ENCODE data around the gene VEPH1. TPM values are rescaled to one million over a fixed set of nuclear protein-coding genes. Genes with fewer than 3 reads are reported as not detected.

VEPH1 gene
- total and polyA plus RNA-seq, 9 of the 15 experiments (the other 6 are each of a cell fraction or from before 2014, with no cell fraction given) = 4.5 to 15.6 (median 5.8) TPM

DNA sequence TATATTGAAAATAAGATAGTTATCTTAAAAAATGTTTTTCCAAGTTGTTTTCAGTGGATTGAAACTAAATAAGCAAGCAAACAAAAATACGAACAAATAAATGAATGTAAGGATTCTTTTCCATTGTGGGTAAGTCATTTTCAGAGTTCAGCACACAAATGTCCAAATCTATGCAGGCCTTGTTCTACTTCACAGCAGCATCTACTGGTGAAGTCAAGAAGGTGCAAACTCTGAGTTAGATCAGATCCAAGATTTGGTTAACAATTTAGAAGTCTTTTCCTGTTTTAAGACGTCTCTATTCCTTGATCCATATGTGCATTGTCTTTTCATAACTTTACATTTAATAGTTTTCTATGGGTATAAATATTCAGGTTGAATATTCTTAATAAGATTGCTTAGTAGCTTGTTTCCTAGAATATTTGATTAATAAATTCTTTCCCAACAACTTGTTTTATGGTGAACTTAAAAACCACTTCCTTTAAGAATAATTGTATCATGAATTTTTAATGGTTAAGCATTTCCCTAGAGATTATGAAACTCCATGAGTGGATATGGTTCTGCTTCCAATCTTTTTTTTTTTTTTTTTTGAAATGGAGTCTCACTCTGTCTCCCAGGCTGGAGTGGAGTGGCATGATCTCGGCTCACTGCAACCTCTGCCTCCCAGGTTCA lies 56.1 kb downstream of the VEPH1 start:
- no peak overlapping the region for H3K4me2 ChIP-seq (ENCODE audit: insufficient read depth, low read length)
- DNase-seq (ENCODE audit: extremely low read depth in 1 of 4, low spot score in 3 of 4) = no peak
- no peaks in the 10 kb centered on the region for H3K9me3 ChIP-seq (replicated peaks; ENCODE audit: control insufficient read depth, insufficient read depth, low read depth, low read length)
- H3K9me1 ChIP-seq (ENCODE audit: control insufficient read depth, insufficient read depth, low read length) = no peaks in the 10 kb centered on the region
- POLR2A ChIA-PET = no interaction called here
- peaks cover 0 to 8% of the 10 kb centered on the region in 2 experiments; a peak in 3 of 5 replicates for H3K4me1 ChIP-seq (replicated peaks in 1 of 2; ENCODE audit: control insufficient read depth in 2 of 2, insufficient read depth in 2 of 2, low read length in 2 of 2)
- in situ Hi-C loops (cut with MboI) (no loop called here), intact Hi-C loops (cut with micrococcal nuclease) (loop anchor here (5.0 kb wide), 1 partner anchor 95 kb away; no protein-coding TSS in a partner anchor)
- no peak overlapping the region for H3K9ac ChIP-seq (ENCODE audit: insufficient read depth in 1 of 2, low read depth in 2 of 2, low read length in 2 of 2)
- no peaks in the 10 kb centered on the region for H4K20me1 ChIP-seq (replicated peaks; ENCODE audit: control insufficient read depth, insufficient read depth, low read length)
- H3K36me3 ChIP-seq (ENCODE audit: control insufficient read depth, insufficient read depth, low read length) = no peaks in the 10 kb centered on the region
- H3K4me3 ChIP-seq = no peak overlapping the region
- no peak overlapping the region for H3K27ac ChIP-seq (ENCODE audit: extremely low read depth, low read depth, low read length)
- FAIRE-seq = no peak
- no peaks in the 10 kb centered on the region for H3K79me2 ChIP-seq (ENCODE audit: control insufficient read depth, insufficient read depth, low read length)
- ATAC-seq = no peak
- H3K27me3 ChIP-seq (ENCODE audit: control insufficient read depth in 2 of 2, insufficient read depth in 2 of 2, low read length in 2 of 2) = no peaks in the 10 kb centered on the region
- CTCF ChIA-PET (ENCODE audit: low intra/inter-chr PET ratio) = interaction anchor here (0.5 to 0.7 kb wide), 2 partner anchors 140 to 243 kb away, joined by 3 read pairs; no protein-coding TSS in a partner anchor
- no peak overlapping the region for H2AFZ ChIP-seq (ENCODE audit: low read depth, low read length)
- 6% methylated on average over 3 of the region's 3 CpGs for WGBS (ENCODE audit: insufficient coverage, low coverage, missing lambda C conversion rate)
- BruUV-seq (replicated peaks) = no TSS peak
- TF ChIP-seq ZBTB17 (CRISPR knock-in tag; IDR thresholded peaks at IDR 0.05) (no peak), CHD4 (IDR thresholded peaks at IDR 0.05; ENCODE audit: insufficient read depth, insufficient replicate concordance, low read depth, low read length, poor library complexity, severe bottlenecking) (no peak), ZNF134 (CRISPR knock-in tag; conservative IDR thresholded peaks at IDR 0.05) (no peak), RAD21 (CRISPR knock-in tag; conservative IDR thresholded peaks at IDR 0.05 in 1 of 2, IDR thresholded peaks at IDR 0.05 in 1 of 2) (peak; percentile 74 to 82), ZNF174 (CRISPR knock-in tag; IDR thresholded peaks at IDR 0.05) (no peak), NR4A1 (CRISPR knock-in tag; IDR thresholded peaks at IDR 0.05) (no peak), NR4A1 (tag; IDR thresholded peaks at IDR 0.05) (no peak), PHB2 (IDR thresholded peaks at IDR 0.05; ENCODE audit: low read depth) (no peak), GATA2 (CRISPR knock-in tag; IDR thresholded peaks at IDR 0.05) (peak; percentile 61)
- TF ChIP-seq, protein P1, sequence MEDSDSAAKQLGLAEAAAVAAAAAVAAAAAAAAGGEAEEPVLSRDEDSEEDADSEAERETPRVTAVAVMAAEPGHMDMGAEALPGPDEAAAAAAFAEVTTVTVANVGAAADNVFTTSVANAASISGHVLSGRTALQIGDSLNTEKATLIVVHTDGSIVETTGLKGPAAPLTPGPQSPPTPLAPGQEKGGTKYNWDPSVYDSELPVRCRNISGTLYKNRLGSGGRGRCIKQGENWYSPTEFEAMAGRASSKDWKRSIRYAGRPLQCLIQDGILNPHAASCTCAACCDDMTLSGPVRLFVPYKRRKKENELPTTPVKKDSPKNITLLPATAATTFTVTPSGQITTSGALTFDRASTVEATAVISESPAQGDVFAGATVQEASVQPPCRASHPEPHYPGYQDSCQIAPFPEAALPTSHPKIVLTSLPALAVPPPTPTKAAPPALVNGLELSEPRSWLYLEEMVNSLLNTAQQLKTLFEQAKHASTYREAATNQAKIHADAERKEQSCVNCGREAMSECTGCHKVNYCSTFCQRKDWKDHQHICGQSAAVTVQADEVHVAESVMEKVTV (CRISPR knock-in tag; IDR thresholded peaks at IDR 0.05) = peak; percentile 57
- TF ChIP-seq, protein P2, sequence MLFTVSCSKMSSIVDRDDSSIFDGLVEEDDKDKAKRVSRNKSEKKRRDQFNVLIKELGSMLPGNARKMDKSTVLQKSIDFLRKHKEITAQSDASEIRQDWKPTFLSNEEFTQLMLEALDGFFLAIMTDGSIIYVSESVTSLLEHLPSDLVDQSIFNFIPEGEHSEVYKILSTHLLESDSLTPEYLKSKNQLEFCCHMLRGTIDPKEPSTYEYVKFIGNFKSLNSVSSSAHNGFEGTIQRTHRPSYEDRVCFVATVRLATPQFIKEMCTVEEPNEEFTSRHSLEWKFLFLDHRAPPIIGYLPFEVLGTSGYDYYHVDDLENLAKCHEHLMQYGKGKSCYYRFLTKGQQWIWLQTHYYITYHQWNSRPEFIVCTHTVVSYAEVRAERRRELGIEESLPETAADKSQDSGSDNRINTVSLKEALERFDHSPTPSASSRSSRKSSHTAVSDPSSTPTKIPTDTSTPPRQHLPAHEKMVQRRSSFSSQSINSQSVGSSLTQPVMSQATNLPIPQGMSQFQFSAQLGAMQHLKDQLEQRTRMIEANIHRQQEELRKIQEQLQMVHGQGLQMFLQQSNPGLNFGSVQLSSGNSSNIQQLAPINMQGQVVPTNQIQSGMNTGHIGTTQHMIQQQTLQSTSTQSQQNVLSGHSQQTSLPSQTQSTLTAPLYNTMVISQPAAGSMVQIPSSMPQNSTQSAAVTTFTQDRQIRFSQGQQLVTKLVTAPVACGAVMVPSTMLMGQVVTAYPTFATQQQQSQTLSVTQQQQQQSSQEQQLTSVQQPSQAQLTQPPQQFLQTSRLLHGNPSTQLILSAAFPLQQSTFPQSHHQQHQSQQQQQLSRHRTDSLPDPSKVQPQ (CRISPR knock-in tag; IDR thresholded peaks at IDR 0.05; ENCODE audit: borderline replicate concordance) = no peak
- TF ChIP-seq, protein P3, sequence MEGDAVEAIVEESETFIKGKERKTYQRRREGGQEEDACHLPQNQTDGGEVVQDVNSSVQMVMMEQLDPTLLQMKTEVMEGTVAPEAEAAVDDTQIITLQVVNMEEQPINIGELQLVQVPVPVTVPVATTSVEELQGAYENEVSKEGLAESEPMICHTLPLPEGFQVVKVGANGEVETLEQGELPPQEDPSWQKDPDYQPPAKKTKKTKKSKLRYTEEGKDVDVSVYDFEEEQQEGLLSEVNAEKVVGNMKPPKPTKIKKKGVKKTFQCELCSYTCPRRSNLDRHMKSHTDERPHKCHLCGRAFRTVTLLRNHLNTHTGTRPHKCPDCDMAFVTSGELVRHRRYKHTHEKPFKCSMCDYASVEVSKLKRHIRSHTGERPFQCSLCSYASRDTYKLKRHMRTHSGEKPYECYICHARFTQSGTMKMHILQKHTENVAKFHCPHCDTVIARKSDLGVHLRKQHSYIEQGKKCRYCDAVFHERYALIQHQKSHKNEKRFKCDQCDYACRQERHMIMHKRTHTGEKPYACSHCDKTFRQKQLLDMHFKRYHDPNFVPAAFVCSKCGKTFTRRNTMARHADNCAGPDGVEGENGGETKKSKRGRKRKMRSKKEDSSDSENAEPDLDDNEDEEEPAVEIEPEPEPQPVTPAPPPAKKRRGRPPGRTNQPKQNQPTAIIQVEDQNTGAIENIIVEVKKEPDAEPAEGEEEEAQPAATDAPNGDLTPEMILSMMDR (IDR thresholded peaks at IDR 0.05 in 2 of 3, conservative IDR thresholded peaks at IDR 0.05 in 1 of 3; ENCODE audit: insufficient read depth in 2 of 3, low read depth in 1 of 3, low read length in 3 of 3) = peak; percentile 36 to 60 (median 37); a peak in 4 of 6 replicates
